HepG2 (cell line): Measurements from ENCODE around the gene DOCK11. TPM values are rescaled to one million over a fixed set of nuclear protein-coding genes. Genes with fewer than 3 reads are reported as not detected.

Experiments used
- ATAC-seq: fragments of 200-7000 bp; cut with Tn5 transposase; 3 replicates; pipeline ENCODE4 v1.9.1; 2020; ENCODE audit warnings: mild to moderate bottlenecking, moderate library complexity
- Bru-seq: library from RNA; stranded (reverse); fragments of 400-500 nt; gene quantifications from one replicate; lab custom pipeline; 2021; lab: Mats Ljungman, UMichigan
- BruChase-seq, 2 experiments: library from RNA; stranded (reverse); fragments of 400-500 nt; gene quantifications; one replicate each; lab custom pipeline; 2021; lab: Mats Ljungman, UMichigan
- BruUV-seq: library from RNA; stranded (reverse); fragments of 400-500 nt; replicated peaks from 2 replicates; lab custom pipeline; 2021; lab: Mats Ljungman, UMichigan
- CTCF ChIA-PET: fragments of 300-600 bp; formaldehyde crosslinking; extraction: SDS; loops from one replicate; lab custom pipeline; 2021; ENCODE audit warnings: low total read pairs, inconsistent platforms, low intra/inter-chr PET ratio; lab: Yijun Ruan, JAX
- POLR2A ChIA-PET: fragments of 350-600 bp; sonication (Branson Sonifier 250); formaldehyde crosslinking; loops from one replicate; lab custom pipeline; 2020; ENCODE audit warnings: antibody characterized with exemption, inconsistent platforms; lab: Yijun Ruan, JAX
- DNase-seq: peaks from one replicate; pipeline ENCODE4 v3.0.0-alpha.2; 2015; ENCODE audit warnings: low spot score
- FAIRE-seq: peaks from 3 replicates; lab custom pipeline; 2011; peaks lifted over from hg19 to GRCh38; lab: Jason Lieb, UNC
- H2AFZ ChIP-seq: one replicate; pipeline ENCODE4 v1.6.1; 2011; ENCODE audit warnings: low read length, inconsistent platforms
- H3K27ac ChIP-seq: fragments of 300-600 bp; 3 replicates; pipeline ENCODE4 v1.8.0; 2011; ENCODE audit warnings: mixed run types, mild to moderate bottlenecking, mixed read lengths, low read length, inconsistent platforms; ENCODE audit not compliant: insufficient read depth; ENCODE audit errors: extremely low read length
- H3K27me3 ChIP-seq, 2 experiments: fragments of 200-600 bp in 1 of 2; 2 replicates in 1 of 2; 3 replicates in 1 of 2; pipeline versions ENCODE4 v1.6.0 to v1.8.0; 2011; ENCODE audit warnings: low read length in 2 of 2, mild to moderate bottlenecking in 2 of 2, moderate library complexity in 2 of 2, inconsistent platforms in 1 of 2; ENCODE audit not compliant: insufficient read depth in 2 of 2, control insufficient read depth in 1 of 2
- H3K36me3 ChIP-seq, 2 experiments: fragments of 200-600 bp in 1 of 2; replicated peaks in 1 of 2; 2 replicates in 1 of 2; 3 replicates in 1 of 2; pipeline versions ENCODE4 v1.5.1 to v1.8.0; 2011; ENCODE audit warnings: low read length in 2 of 2, inconsistent platforms in 1 of 2; ENCODE audit not compliant: insufficient read depth in 2 of 2, control insufficient read depth in 1 of 2
- H3K4me1 ChIP-seq: 2 replicates; pipeline ENCODE4 v1.5.1; 2012; ENCODE audit warnings: low read length, inconsistent platforms; ENCODE audit not compliant: insufficient read depth
- H3K4me2 ChIP-seq: 2 replicates; pipeline ENCODE4 v1.6.0; 2011; ENCODE audit warnings: low read depth, low read length, inconsistent platforms
- H3K4me3 ChIP-seq, 3 experiments: fragments of 200-600 bp in 1 of 3; sonication (generic), shearing (Covaris generic) in 1 of 3; replicated peaks in 1 of 3; 2 replicates each; pipeline ENCODE4 v1.5.1; 2011 to 2016; ENCODE audit warnings: low read length in 3 of 3, inconsistent platforms in 2 of 3, low read depth in 2 of 3, mild to moderate bottlenecking in 2 of 3, control low read depth in 1 of 3, mixed read lengths in 1 of 3; ENCODE audit not compliant: insufficient read depth in 1 of 3
- H3K79me2 ChIP-seq: one replicate; pipeline ENCODE4 v1.6.1; 2011; ENCODE audit warnings: low read length, inconsistent platforms; ENCODE audit not compliant: insufficient read depth
- H3K9ac ChIP-seq: 2 replicates; pipeline ENCODE4 v1.6.0; 2011; ENCODE audit warnings: mild to moderate bottlenecking, low read depth, low read length, inconsistent platforms; ENCODE audit not compliant: insufficient read depth
- H3K9me3 ChIP-seq: 2 replicates; pipeline ENCODE4 v1.5.1; 2012; ENCODE audit warnings: mild to moderate bottlenecking, low read length
- H4K20me1 ChIP-seq: 2 replicates; pipeline ENCODE4 v1.6.0; 2011; ENCODE audit warnings: inconsistent platforms, mild to moderate bottlenecking, low read length, moderate library complexity; ENCODE audit not compliant: insufficient read depth
- FOXA1 ChIP-seq, 2 experiments: fragments of 450-650 bp in 1 of 2; sonication (generic) in 1 of 2; formaldehyde crosslinking in 1 of 2; IDR thresholded peaks; 2 replicates each; pipeline versions ENCODE4 v1.4.0 to v1.6.1; 2016 to 2020; ENCODE audit warnings: missing genetic modification reagents in 1 of 2
- FOXO1 ChIP-seq: sonication (generic); formaldehyde crosslinking; IDR thresholded peaks from 2 replicates; pipeline ENCODE4 v1.4.0; 2020; ENCODE audit warnings: missing genetic modification reagents
- MAX ChIP-seq: IDR thresholded peaks from 2 replicates; pipeline ENCODE4 v1.6.1; 2012; ENCODE audit warnings: inconsistent platforms
- NR1H2 ChIP-seq: sonication (generic); formaldehyde crosslinking; IDR thresholded peaks from 2 replicates; pipeline ENCODE4 v1.8.1; 2022; ENCODE audit warnings: low read depth, missing genetic modification reagents, borderline replicate concordance
- SNAPC2 ChIP-seq: sonication (generic); formaldehyde crosslinking; IDR thresholded peaks from 2 replicates; pipeline ENCODE4 v1.8.1; 2022; ENCODE audit warnings: mild to moderate bottlenecking, missing genetic modification reagents
- ZNF263 ChIP-seq: sonication (generic); formaldehyde crosslinking; IDR thresholded peaks from 2 replicates; pipeline ENCODE4 v1.4.0; 2020; ENCODE audit warnings: missing genetic modification reagents
- ZNF605 ChIP-seq: sonication (generic); formaldehyde crosslinking; IDR thresholded peaks from 2 replicates; pipeline ENCODE4 v1.8.0; 2022; ENCODE audit warnings: mild to moderate bottlenecking, missing genetic modification reagents
- ZNF674 ChIP-seq: sonication (generic); formaldehyde crosslinking; IDR thresholded peaks from 2 replicates; pipeline ENCODE4 v1.5.0; 2020; ENCODE audit warnings: low read depth, mild to moderate bottlenecking, missing genetic modification reagents
- ZNF687 ChIP-seq: sonication (generic); formaldehyde crosslinking; IDR thresholded peaks from 2 replicates; pipeline ENCODE4 v1.5.1; 2020; ENCODE audit warnings: mild to moderate bottlenecking, missing genetic modification reagents, moderate library complexity
- ZNF780A ChIP-seq: sonication (generic); formaldehyde crosslinking; IDR thresholded peaks from 2 replicates; pipeline ENCODE4 v1.8.0; 2022; ENCODE audit warnings: mild to moderate bottlenecking, missing genetic modification reagents, moderate library complexity
- whole genome bisulfite sequencing: methylation state at CpG from one replicate; pipeline ENCODE4 v1.1.6; 2017; ENCODE audit warnings: low lambda C conversion rate; 5-methylcytosine and 5-hydroxymethylcytosine counted together
- in situ Hi-C: cut with HindIII; loops from 2 replicates; pipeline ENCODE4 v1.10.0; 2017; ENCODE audit warnings: low pct_unique_long_range_greater_than_20kb; ENCODE audit not compliant: extremely low pct_ligation_motif_present
- intact Hi-C: fragments of 100-400 bp; cut with micrococcal nuclease; formaldehyde crosslinking; loops from one replicate; pipeline ENCODE4 v1.10.0; 2022; ENCODE audit not compliant: unreplicated experiment
- long read RNA-seq, 2 experiments: library from RNA in 1 of 2; library from polyadenylated mRNA in 1 of 2; stranded (forward) in 1 of 2; unstranded in 1 of 2; transcript quantifications; one replicate each; pipeline ENCODE4 v2.0.0, GENCODE V29; 2019 to 2022
- polyA minus RNA-seq, 3 experiments: library from RNA; depleted of rRNA, polyadenylated mRNA; stranded (reverse); fragments of >200 nt; gene quantifications; 2 replicates each; pipeline ENCODE4 v1.2.3, GENCODE V29; 2011; ENCODE audit warnings: low replicate concordance in 1 of 3
- polyA plus RNA-seq, 8 experiments: library from polyadenylated mRNA; depleted of rRNA in 3 of 8; stranded (reverse) in 7 of 8; unstranded in 1 of 8; fragments of >200 nt; fragmentation: Illumina TruSeq in 4 of 8; extraction: Trizol in 4 of 8; gene quantifications; 2 replicates each; pipeline versions ENCODE4 v1.2.1 to v1.2.3, GENCODE V29; 2011 to 2016; ENCODE audit warnings: low read depth in 4 of 8, missing spikeins in 1 of 8, mixed read lengths in 1 of 8; ENCODE audit not compliant: insufficient read depth in 1 of 8
- total RNA-seq, 5 experiments: library from RNA; depleted of rRNA; stranded (reverse); fragments of >200 nt; fragmentation: Illumina TruSeq; extraction: Trizol; gene quantifications; 2 replicates each; pipeline ENCODE4 v1.2.3, GENCODE V29; 2016; ENCODE audit warnings: low read depth in 1 of 5
- TF ChIP-seq, protein P1 (sequence below): sonication (generic); formaldehyde crosslinking; IDR thresholded peaks from 2 replicates; pipeline ENCODE4 v1.8.0; 2022; ENCODE audit warnings: missing genetic modification reagents, mild to moderate bottlenecking, moderate library complexity, borderline replicate concordance

Gene DOCK11
- total RNA-seq (2016; rRNA removed; fragmentation: Illumina TruSeq; extraction: Trizol) (0.02 TPM in 1 of 2 replicates, not detected in the other), polyA plus RNA-seq (2011; rRNA removed) (0.04 and 0.12 TPM in 2 replicates), polyA minus RNA-seq (2011; rRNA and poly(A)+ RNA removed; ENCODE audit: low replicate concordance) (0.02 and 0.28 TPM in 2 replicates), Bru-seq, nascent RNA (percentile 18 among the genes with signal in this experiment), BruChase-seq, experiment 1, labeled RNA remaining after a 6-hour chase (percentile 17 among the genes with signal in this experiment), BruChase-seq, experiment 2, labeled RNA remaining after a 2-hour chase (percentile 17 among the genes with signal in this experiment)
- total RNA-seq (2016; cell fraction: cytosol; rRNA removed; fragmentation: Illumina TruSeq; extraction: Trizol; ENCODE audit: low read depth): not detected in 2 replicates
- 0.03 and 0.09 TPM in 2 replicates for total RNA-seq (2016; cell fraction: insoluble cytoplasmic fraction; rRNA removed; fragmentation: Illumina TruSeq; extraction: Trizol)
- not detected in 2 replicates for total RNA-seq (2016; cell fraction: membrane; rRNA removed; fragmentation: Illumina TruSeq; extraction: Trizol)
- not detected in 2 replicates for total RNA-seq (2016; cell fraction: nucleus; rRNA removed; fragmentation: Illumina TruSeq; extraction: Trizol)
- polyA plus RNA-seq (2011; cell fraction: cytosol; rRNA removed): 0.01 and 0.03 TPM in 2 replicates
- polyA plus RNA-seq (2011; cell fraction: nucleus; rRNA removed): 0.10 and 0.17 TPM in 2 replicates
- 0.04 TPM in 1 of 2 replicates, not detected in the other for polyA plus RNA-seq (2012)
- 0.18 TPM in 1 of 2 replicates, not detected in the other for polyA plus RNA-seq (2016; cell fraction: cytosol; fragmentation: Illumina TruSeq; extraction: Trizol; ENCODE audit: low read depth)
- polyA plus RNA-seq (2016; cell fraction: insoluble cytoplasmic fraction; fragmentation: Illumina TruSeq; extraction: Trizol; ENCODE audit: low read depth): not detected in 2 replicates
- not detected in 2 replicates for polyA plus RNA-seq (2016; cell fraction: membrane; fragmentation: Illumina TruSeq; extraction: Trizol; ENCODE audit: low read depth)
- not detected in 2 replicates for polyA plus RNA-seq (2016; cell fraction: nucleus; fragmentation: Illumina TruSeq; extraction: Trizol; ENCODE audit: insufficient read depth, low read depth)
- polyA minus RNA-seq (2011; cell fraction: cytosol; rRNA and poly(A)+ RNA removed): 0.09 TPM in 1 of 2 replicates, not detected in the other
- 0.12 and 0.39 TPM in 2 replicates for polyA minus RNA-seq (2011; cell fraction: nucleus; rRNA and poly(A)+ RNA removed)
- long read RNA-seq, experiment 1: 0 reads
- long read RNA-seq, experiment 2: 0 reads

- H3K27me3 ChIP-seq: peaks cover 2 to 18% of the 10 kb centered on the region in 2 experiments; a peak in 3 of 5 replicates
- no peak within 1 kb of the TSS for H3K27ac ChIP-seq
- H3K79me2 ChIP-seq: no peaks in the 10 kb centered on the region
- H3K36me3 ChIP-seq: no peaks in the 10 kb centered on the region
- in situ Hi-C loops (no loop called here), intact Hi-C loops (no loop called here)
- H4K20me1 ChIP-seq: no peaks in the 10 kb centered on the region
- ChIA-PET POLR2A (no interaction called here), CTCF (no interaction called here)
- peaks cover 14% of the 10 kb centered on the region for H3K4me1 ChIP-seq
- no peak within 1 kb of the TSS for H2AFZ ChIP-seq
- DNase-seq (peak; percentile 2), FAIRE-seq (no peak), ATAC-seq (peak; percentile 91)
- H3K9me3 ChIP-seq: no peaks in the 10 kb centered on the region
- no TSS peak for BruUV-seq
- 19% methylated on average over 7 of the region's 64 CpGs for WGBS
- H3K4me3 ChIP-seq: peak within 1 kb of the TSS; percentile 12 to 59 (median 16); a peak in 4 of 6 replicates
- H3K9ac ChIP-seq: no peak within 1 kb of the TSS
- H3K4me2 ChIP-seq: peak within 1 kb of the TSS; percentile 58
- TF ChIP-seq, protein P1, sequence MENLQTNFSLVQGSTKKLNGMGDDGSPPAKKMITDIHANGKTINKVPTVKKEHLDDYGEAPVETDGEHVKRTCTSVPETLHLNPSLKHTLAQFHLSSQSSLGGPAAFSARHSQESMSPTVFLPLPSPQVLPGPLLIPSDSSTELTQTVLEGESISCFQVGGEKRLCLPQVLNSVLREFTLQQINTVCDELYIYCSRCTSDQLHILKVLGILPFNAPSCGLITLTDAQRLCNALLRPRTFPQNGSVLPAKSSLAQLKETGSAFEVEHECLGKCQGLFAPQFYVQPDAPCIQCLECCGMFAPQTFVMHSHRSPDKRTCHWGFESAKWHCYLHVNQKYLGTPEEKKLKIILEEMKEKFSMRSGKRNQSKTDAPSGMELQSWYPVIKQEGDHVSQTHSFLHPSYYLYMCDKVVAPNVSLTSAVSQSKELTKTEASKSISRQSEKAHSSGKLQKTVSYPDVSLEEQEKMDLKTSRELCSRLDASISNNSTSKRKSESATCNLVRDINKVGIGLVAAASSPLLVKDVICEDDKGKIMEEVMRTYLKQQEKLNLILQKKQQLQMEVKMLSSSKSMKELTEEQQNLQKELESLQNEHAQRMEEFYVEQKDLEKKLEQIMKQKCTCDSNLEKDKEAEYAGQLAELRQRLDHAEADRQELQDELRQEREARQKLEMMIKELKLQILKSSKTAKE (CRISPR knock-in tag): no peak
- TF ChIP-seq NR1H2 (CRISPR knock-in tag): no peak
- peak; percentile 51 for TF ChIP-seq MAX
- TF ChIP-seq ZNF687 (CRISPR knock-in tag): peak; percentile 17; the same call in 1 of the 2 replicates
- TF ChIP-seq SNAPC2 (CRISPR knock-in tag): no peak
- TF ChIP-seq ZNF263: peak; percentile 61; the same call in 1 of the 2 replicates
- TF ChIP-seq ZNF605 (CRISPR knock-in tag): no peak
- no peak for TF ChIP-seq FOXA1 (IDR thresholded peaks at IDR 0.05)
- 0 out of 2 replicates have a peak, but pooled peaks have one; percentile 7 for TF ChIP-seq FOXA1 (CRISPR knock-in tag; IDR thresholded peaks at IDR 0.05)
- no peak for TF ChIP-seq ZNF780A (CRISPR knock-in tag)
- no peak for TF ChIP-seq ZNF674
- no peak for TF ChIP-seq FOXO1 (CRISPR knock-in tag)
Measured at GRCh38 chrX:118495061-118495921, at the start of gene DOCK11. TSS of gene DOCK11 (plus strand) at chrX:118495815. CDS start at chrX:118495972, 157 bp downstream.
